Activated gamma-delta T cell treated with Interleukin-2 at 50 U/mL for 16 hours (primary cell): Measurements from ENCODE around the gene GRB10.

ENCODE experiments used
- DNase-seq: peaks from one replicate; pipeline ENCODE4 v3.0.0-alpha.2; 2020

The GRB10 gene

DNA sequence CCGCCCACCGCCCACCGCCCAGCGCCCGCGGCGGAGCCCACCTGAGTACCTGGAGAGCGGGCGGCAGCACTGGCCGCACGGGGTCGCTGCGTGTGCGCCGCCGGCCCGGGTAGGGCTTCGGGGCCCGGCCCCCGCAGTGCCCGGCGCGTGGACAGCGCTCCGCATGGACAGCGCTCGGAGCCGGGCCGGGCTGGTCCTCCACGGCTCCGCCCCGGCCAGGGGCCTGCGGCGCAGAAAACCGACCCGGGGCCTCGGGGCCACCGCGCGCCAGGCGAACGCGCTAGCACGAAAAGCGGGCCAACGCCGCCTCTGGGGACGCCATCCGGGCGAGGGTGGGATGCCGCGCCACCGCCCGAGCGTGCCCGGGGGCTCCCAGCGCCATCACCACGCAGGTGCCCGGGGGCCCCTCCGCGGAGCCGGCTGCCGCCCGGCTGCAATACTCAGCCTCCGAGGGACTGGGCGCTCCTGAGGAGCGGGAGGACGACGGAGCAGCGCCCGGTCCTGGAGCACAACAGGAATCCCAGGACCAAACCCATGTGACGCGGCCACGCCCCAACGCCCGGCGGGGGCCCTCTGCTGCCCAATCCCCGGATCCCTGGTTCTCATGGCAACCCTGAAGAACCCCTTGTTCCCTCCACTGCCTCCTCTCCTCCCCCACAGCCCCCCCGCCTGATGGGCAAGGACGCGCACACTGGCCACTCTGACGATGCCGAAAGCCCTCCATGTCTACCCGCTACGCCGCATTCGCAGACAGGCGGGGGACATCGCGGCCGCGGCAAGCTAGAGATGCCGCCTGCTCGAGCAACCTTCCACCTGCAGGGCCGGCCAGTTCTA is at the start of gene GRB10:
GRB10 (minus strand) TSS at position 522 of the 834 bp plus-strand sequence. CDS start 50,574 bp downstream, outside the sequence.
- no peak for DNase-seq

DNA sequence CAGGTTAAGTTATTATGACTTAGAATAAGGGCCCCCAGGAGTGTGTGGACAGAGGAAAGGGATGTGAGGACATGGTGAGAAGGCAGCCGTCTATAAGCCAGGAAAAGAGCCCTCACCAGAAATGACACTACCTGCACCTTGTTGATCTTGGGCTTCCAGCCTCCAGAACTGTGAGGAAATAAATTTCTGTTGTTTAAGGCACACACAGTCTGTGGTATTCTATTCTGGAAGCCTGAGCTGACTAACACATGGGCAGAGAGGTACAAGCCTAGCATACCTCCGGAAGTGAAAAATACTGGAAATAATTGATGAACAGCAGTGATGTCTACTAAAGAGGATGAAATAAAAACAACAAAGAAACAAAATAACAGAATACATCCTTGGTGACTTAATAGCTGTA is 46.1 kb upstream of the GRB10 start:
- no peak for DNase-seq

DNA sequence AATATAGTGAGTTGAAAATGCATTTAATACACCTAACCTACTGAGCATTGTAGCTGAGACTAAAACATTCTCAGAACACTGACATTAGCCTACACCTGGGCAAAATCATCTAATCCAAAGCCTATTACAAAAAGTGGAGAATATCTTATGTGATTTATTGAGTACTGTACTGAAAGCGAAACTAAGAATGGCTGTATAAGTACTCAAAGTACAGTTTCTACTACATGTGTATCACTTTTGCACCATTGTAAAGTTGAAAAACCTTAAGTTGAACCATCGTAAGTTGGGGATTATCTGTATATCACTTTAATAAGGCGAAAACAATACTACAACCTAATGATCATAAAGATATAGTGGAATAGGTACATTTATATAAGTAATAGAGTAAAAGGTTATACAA is 45.4 kb upstream of the GRB10 start:
- DNase-seq, result no peak

DNA sequence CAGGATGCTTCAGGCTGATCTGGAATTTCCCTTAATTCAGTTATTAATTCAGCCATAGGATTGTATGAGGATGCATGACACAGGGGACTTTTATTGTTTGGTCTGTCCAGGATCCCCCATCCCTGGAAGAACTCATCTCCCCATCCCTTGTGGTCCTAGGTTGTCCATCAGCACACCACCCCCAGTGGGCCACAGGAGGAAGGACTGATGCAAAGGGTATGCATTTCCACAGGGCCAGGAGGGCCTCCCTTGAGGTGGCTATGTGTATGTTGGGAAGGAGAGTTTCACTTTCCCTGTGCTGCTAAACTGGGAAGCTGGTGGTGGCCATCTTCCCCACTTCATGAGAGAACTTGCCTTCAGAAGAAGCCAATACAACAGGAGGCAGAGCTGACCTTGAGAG is 44.6 kb upstream of the GRB10 start:
- no peak for DNase-seq

DNA sequence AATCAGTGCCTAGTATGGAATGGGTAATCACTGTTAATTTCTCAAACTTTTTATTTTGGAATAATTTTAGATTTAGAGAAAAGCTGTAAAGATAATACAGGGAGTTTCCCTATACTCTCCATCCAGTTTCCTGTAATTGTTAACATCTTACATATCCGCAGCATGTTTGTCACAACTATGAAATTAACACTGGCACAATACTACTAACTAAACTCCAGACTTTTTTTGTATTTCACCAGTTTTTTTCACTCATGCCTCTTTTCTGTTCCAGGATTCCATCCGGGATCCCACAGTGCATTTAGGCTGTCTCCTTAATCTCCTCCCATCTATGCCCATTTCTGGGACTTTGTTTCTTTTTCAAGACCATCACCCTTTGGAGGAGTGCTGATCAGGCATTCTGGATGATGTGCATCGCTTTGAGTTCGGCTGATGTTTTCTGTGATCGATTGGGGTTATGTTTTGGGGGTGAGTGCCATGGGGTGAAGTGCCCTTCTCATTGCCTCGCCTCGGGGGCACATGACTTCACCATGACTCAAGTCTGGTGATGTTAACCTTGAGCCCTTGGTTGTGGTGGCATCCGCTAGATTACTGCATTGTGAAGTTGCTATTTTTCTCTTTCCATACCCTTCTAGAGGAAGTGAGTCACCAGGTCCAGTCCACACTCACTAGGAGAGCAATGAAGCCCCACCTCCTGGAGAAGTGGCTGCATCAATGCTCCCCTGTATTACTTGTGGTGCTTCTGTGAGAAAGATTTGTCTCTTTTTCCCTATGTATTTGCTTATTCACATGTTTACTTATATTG is 43.9 kb upstream of the GRB10 start:
- DNase-seq, result no peak

DNA sequence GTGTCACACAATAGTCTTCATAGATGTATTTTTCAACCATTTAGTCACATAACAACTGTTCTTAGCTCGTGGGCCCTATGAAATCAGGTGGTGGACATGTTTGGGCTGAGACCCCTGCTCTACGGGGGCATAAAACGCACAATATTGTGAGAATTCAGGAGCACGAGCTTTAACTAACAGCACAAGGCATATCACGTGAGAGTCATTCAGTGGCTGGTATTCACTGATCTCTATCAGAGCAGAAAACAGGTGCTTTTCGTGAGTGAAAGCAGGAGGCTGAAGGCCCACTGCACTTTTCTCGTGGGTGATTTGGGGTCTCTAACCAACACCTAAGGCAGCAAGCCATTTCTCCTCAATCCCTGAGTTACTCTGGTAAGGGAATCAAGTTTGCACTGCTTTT is 42.8 kb upstream of the GRB10 start:
- no peak for DNase-seq

DNA sequence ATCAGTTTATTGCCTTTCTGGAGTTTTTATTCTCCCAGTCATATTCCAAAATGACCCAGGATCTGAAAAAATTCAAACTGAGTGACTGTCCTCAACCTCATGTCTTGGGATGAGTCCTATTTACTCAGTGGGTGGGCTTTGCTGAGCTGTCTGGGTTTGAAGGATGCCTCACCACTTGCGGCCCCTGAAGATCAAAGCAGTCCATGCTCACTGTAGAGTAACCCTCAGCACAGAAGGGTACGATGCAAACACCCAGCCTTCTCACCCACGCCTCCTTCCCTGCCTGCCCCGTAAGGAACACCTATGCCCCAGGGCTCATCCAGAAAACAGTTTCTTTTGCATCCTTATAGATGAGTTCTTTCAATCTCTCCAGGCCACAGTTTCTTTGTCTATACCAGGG is 42.2 kb upstream of the GRB10 start:
- DNase-seq, result no peak

DNA sequence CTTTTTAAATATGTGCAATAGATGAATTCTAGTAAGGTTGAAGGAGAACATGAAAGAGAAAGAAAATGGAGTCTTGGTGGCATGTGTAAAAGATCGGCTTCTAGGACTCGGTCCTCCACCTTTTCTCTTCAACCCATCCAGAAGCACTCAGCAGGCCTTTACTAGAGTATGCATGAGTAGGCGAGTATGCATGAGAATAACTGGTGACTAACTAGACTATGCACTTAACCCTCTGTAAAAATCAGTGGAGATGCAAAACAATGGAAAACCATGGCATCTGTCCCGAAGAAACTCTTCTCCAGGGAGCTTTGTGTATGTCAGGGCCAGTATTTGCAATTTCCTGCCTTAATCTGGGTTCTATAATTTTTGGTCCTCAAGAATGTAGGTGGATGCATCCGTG is 40.0 kb upstream of the GRB10 start:
- no peak for DNase-seq

DNA sequence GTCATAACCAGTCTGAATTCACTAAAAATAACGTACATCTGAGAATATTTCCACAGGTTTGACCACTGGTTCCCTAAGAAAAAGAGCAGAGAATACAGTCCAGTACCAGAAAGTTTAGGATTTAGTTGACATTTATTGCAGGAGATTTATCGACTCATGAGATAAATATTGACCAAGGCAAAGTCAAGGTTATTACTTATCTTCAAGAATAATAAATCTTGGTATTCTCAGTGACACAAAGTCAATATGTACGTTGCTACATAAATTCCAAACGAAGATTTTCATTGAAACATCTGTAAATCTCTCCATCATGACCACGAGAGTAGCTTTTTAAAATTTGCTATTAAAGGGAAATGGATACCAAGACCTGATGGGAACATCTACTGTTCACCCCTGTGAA is 39.4 kb upstream of the GRB10 start:
- DNase-seq, result no peak

DNA sequence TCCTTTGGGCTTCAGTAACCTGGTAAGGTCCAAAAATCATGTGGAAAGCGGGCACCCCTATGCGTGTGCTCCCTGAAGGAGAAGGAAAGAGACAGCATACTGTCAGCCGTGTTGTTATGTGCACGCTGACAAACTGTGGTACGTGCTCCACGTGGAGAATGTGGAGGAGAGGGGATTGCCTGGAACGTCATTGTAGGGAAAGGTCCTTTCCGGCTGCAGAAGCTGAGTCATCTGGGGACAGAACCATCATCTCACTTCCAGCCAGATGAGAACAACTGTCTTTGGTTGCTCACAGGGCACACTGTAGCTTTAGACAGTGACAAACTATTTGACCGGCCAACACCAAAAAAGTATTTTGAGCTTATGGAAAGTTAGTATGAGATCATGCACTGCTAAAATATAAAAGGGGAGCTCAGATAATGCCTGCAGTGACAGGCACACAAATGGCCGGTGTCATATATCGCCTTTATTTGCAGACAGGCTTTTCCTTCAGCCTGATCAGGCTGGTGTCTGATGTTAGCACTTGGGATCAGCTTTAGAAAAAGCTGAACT is 38.8 kb upstream of the GRB10 start:
- no peak for DNase-seq

DNA sequence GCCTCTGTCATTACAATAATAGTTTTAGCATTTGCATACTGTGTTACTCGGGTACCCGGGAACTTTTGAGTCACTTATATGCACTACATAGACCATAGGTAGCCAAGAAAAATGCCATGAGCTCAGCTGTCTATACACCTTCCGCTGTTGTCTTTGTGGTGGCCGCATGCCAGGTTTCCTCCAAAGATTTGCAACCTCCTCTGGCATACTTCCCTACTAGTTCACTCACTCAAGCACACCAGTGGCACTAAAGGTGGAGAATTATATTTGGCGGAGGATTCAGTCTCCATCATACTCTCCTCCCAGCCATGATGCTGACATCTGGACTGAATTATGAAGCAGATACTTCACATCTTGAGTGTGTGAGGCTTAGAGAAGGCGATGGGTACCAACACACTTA is 35.6 kb upstream of the GRB10 start:
- no peak for DNase-seq

DNA sequence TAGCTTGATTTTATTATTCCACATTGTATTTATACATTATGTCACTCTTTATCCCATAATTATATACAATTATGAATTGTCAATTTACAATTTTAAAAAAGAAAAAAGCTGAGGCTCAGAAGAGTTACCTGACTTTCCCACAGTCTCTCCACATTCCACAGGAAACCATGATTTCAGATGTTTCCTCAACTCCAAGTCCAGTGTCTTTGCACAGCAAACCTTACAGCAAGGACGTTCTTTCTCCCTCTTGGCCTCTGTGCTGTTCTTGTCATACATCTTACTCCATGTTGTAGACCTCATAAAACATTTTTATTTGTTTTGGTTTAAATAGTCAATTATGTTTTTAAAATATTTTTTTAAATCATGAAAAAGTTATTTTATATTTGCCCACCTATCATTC is 34.9 kb upstream of the GRB10 start:
- no peak for DNase-seq

DNA sequence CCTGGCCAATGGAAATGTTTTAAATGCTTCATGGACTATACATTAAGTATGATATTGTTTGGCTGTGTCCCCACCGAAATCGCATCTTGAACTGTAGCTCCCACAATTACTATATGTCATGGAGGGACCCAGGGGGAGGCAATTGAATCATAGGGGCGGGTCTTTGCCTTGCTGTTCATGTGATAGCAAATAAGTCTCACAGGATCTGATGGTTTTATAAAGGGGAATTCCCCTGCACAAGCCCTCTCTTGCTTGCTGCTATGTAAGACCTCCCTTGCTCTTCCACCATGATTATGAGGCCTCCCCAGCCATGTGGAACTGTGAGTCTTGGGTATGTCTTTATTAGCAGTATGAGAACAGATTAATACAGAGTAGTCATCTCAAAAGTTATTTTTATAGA is 32.4 kb upstream of the GRB10 start:
- no peak for DNase-seq

DNA sequence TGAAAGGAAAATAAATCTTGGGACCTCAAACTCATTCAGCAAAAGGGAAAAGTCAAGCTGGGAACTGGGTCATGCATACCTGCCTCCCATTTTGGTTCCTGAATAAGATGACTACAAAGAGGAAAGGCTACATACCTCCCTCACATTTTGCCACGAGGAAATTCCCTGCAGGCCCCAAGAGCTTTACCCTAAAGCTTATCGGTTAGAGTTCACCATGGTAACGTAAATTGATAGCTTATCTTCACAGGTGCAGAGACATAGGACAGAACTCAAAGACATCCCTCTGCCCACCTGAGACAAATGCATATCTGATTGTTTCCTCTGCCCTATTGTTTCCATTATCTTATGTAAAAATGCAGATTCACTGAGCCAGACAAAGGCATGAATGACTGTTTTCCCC is 31.5 kb upstream of the GRB10 start:
- DNase-seq, result no peak

DNA sequence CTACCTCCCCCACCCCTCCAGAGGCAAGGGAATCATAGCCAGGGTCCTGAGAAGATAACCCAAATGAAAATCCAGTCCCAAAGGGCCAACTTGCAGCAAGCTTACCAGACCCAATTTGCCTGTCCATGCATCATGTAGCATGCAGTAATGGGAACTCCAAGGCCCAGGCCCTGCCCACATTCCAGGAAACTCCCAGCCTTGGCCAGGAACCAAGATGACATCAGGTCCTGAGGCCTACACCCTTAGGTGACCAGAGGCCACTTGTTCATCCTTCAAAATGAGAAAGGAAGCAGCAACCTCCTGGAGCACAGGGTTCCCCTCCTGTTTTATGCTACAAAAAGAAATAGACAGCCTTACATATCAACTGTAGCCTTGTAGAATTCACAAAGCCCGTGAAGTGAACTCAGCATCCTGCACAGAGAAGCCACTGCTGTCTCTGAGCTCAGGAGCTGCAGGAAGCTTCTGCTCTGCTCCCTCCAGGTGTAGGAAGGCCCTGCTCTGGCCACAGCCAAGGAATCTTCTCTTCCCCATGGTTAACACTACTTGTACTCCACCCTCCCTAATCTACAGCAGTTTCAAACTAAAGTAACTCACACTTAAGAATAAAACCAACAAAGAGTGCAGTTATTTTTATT is 30.3 kb upstream of the GRB10 start:
- DNase-seq, result no peak

DNA sequence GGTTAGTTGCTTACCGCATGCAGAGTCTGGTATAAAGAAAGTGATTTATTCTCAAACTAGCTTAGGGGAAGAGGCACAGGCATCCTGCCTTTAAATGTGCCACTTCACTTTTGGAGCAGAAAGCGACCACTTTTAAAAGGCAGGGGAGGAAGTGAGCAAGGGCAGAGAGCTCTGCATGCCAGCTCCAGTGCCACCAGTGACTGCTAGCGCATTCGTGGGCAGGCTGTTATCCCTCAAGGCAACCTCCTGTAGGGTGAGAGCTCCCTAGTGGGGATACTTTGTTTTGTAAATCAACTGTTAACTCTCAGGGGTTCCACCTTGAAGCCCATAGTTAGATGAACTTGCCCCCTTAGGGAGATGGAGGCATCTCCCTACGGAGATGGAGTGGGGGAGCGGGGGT is 29.4 kb upstream of the GRB10 start:
- no peak for DNase-seq

DNA sequence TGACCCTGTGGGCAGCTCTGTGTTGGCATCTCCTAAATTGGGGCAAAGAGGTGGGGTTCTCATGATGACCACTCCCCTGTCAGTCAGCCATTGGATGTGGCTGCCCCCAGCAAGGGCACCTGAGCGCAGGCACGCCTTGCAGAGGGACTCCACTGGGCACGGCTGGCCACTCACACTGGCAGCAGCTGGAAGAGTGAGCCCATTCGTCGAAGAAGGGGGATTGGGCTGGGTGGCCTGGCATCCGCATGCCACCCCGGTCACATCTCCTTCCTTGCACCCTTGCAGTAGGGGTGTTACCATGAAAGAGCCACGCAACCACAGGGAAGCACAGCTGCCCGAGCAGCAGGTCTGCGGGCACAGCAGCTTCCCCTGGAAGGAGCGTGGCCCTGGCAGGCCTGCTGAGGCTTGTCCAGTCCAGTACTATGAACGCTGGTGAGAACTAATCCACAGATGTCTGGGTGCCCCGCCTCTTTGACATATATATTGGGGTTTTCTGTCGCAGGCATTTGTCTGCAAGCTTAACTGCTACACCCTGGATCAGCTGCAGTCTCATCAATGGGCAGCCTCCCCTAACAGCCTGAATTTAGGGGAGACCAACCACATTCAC is 25.7 kb upstream of the GRB10 start:
- DNase-seq, result no peak

DNA sequence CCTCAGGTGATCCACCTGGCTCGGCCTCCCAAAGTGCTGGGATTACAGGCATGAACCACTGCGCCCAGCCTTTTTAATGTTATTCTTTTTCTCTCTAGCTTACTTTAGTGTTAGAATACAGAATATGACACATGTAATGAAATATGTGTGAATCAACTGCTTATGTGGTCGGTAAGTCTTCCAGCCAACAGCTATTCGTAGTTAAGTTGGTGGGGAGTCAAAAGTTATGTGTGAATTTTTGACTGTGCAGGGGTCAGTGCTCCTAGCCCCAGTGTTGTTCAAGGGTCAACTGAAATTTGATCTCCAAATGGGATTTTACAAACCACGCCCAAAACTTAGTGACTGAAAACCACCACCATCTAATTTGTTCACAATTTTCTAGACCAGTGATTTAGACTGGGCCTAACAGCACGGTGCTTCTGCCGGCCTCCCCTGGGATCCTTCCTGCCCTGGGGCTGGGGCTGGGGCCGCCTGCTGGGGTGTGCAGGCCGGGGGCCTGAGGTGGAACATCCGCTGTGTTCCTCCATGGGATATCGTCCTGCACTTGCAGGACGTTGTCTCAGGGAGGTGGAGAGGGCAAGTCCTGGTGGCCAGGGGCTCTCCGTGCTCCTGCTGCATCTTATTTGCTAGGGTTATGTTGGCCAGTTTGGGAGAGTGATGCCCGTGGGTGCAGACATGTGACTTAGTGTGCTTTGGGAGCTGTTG is 24.5 kb upstream of the GRB10 start:
- DNase-seq, result no peak

DNA sequence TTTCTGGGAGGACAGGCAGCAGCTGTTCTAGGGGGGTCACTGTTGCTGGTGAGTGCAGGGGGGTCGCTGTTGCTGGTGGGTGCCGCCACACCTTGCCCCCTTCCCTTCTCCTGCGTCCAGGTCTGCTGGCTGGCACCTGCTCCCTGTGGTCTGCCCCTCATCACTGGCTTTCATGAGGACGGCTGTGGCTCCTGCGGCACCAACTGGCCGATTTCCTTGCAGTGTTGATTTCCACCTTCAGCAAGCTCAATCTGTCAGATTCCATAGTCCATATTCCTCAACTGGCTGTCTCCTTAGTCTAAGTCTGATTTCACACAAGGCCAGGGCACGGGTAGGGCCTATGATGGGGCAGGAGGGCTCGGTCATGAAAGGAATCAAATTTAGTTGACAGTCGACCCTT is 23.4 kb upstream of the GRB10 start:
- DNase-seq, result no peak

DNA sequence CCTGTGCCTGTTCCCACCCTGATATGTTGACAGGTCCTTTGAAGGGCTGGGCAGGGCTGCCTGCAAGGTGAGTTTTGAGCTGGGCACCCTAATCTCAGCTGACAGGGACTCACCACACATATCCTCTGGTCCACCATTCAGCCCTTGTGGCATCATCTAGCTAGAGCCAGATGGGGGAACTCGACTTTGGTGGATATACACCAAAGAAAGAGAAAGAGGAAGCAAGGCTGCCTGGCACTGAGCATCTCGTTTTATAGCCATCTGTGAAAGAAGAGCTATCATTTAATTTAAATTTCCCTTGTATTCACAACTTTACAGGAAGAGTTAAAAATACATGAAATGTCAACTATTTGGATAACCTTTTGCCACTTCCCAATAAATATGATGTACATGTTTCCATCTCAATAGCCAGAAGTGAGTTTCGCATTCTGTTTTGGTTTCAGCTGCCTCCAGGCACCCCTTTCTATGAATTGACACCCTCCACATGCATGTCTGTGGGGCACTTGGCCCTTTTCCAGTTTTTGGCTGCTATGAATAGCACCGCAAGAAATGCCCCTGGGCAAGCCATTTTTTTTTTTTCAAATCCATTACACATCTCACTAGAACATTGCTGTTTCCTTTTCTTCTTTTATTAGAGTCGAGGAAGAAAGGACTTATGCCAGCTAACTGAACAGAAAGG is 22.9 kb upstream of the GRB10 start:
- DNase-seq, result no peak

DNA sequence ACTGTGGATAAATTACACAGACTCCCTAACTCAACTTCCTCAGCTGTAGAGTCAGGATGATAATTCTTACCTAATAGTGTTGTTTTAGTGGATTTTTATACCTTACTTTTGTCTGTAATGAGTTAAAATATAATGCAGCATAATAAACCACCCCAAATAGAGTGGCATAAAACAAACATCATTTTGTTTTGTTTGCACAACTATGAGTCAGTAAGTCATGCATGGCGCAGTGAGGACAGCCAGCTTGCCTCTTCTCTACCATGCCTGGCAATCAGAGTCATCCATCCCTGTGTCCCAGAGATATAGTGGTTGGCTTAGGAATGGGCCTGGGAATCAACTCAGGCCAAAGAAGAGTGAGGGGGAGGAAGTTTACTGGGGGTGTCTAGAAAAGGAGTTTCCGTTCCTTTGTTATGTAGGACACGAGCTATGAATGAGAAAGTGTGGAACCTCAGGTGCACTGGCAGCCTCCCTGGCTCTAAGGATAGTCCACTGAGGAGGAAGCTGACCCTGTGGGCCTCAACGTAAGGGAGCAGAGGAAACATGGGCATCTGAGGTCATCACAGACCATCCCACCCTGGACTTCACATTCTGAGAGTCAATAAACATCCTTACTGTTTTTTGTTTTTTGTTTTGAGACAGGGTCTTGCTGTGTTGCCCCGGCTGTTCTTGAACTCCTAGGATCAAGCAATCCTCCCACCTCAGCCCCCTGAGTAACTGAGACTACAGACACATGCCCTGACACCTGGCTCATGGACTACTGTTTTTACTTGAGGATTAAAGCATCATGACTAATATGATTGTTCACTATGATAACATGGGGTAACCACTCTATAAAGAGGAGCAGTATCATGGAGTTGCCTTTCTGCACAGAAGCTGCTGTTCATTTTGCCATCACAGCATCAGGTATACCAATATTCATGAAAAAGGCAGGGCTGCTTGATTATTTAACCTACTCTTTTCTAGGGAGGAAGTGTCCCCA is 21.0 kb upstream of the GRB10 start:
- no peak for DNase-seq
